Stimulated activated CD8-positive, alpha-beta memory T cell treated with anti-CD3 and anti-CD28 coated beads, Interleukin-7, amount 100 ng/mL, for 48 hours (primary cell): ENCODE results near the gene FAM83F.

ENCODE experiments used
- DNase-seq, 2 donors: peaks; one replicate each; pipeline ENCODE4 v3.0.0-alpha.2; 2020; ENCODE audit warnings: low read depth in 1 of 2; ENCODE audit errors: extremely low read depth in 1 of 2

Gene FAM83F

DNA sequence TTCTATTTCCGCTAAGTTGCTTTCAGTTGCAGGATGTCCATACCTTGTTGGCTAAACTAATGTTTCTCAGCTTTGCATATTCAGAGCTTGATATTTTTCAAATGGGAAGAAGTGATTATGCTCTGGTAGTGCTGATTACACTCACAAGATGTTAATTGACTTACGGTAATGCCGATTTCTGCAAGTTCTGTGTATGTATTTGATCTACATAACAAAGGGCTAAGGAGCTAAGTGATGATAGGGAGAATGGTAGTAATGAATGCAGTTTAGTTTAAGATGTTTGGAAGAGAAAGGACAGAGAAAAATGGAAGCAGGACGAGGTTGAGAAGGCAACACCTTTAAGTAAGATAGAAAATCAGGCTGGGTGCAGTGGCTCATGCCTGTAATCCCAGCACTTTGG is 61.4 kb downstream of the FAM83F start:
- no peak for DNase-seq

DNA sequence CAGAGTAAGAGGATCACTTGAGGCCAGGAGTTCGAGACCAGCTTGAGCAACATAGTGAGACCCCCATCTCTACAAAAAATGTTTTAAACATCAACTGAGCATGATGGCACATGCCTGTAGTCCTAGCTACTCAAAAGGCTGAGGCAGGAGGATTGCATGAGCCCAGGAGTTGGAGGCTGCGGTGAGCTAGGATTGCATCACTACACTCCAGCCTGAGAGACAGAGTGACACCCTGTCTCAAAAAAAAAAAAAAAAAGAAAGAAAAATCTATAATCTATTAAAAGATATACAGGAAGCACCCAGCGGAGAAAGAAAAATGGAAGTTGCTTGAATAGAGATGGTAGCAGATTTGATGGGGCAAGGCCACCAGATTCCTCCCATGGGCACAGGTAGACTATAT is 61.8 kb downstream of the FAM83F start:
- DNase-seq: no peak

DNA sequence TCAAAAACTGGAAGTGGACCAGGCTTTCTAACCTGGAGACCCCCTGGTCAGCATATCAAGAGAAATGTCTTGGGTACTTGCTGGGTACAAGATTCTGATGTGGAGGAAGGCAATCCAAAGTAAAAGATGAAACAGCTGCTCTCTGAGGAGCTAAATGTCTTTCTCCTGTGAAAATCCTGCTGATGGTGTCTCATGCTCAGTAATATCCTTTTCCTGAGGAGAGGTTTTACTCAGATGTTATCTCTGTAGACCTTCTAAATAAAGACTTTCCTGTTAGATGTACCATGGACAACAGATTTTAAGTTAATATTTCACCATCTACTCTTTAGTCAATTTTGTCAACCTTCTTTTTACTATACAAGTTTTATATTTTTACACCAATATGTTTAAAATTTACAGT is 62.9 kb downstream of the FAM83F start:
- no peak for DNase-seq

DNA sequence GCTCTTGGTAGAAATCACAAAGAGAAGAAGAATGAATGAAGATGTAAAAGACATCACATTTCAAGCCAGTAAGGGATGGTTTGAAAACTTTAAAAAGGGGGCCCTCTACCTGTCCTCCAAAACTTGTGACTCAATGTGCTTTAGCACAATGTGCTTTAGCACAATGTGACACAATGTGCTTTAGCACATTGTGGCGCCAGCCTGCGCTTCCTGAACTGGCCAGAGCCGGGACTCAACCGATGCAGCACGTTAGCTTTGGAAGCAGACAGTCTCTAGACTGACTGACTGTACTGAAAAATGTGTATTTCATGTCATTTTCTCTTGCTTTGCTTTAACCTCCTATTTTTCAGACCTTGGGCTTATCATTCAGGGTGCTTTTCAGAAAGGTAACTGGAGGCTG is 63.5 kb downstream of the FAM83F start:
- no peak for DNase-seq

DNA sequence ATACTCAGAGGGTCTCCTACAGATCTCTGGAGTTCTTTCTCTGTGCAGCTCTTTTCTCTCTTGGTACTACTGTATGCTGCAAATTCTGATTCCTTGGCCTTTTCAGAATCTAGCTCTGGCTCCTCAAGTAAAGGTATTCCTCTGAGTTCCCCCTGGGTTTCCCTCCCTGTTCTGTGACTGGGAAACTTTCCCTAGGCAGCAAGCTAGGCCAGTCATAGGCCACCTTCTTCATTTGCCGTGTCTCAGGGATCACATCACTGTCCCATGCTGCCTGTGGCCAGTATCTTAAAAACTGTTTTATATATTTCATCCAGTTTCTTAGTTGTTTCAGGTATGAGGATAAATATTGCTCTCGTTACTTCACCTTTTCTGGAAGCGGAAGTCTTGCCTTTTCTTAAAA is 71.2 kb downstream of the FAM83F start:
- no peak for DNase-seq

DNA sequence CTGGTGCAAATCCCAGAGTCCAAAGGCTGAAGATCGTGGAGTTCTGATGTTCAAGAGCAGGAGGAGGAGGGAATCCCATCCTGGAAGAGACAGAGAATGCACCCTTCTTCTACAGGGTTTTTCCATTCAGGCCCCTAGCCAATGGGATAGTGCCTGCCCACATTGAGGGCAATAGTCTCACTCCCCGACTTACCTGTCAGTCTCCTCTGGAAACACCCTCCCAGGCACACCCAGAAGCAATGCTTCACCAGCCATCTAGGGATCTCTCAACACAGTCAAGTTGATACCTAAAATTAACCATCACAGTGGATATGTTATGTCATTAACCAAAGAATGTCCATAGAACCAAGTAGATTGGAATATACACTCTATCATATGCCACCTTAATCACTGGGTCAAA is 72.9 kb downstream of the FAM83F start:
- no peak for DNase-seq

DNA sequence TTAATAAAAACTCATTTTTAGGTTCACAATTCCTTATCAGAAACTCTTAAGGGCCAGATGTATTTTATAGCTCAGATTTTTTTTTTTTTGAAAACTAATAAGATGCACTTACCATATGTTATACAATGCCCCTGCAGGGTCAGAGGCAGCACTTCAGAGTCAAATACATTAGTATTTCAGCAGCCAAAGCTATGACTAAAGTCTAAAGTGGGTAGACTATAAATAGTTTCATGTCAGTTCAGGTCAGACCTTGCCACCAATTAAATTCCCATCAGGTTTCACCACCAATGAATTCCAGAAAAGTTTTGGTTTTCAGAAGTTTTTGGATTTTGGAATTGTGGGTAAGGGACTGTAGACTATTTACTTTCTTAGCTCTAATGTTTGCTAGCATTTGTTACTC is 75.9 kb downstream of the FAM83F start:
- DNase-seq: no peak

DNA sequence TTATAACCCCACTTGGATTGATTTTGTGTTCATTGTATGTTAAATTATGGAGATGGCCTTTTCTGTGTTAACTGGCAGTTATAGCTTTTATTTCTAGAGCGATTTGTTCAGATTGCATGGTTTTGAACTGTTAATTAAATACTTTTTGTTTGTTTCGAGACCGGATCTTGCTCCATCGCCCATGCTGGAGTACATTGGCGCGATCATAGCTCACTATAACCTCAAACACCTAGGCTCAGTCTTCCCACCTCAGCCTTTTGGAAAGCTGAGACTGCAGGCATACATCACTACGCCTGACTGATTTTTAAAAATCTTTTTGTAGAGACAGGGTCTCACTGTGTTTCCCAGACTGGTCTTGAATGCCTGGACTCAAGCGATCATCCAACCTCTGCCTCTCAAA is 77.0 kb downstream of the FAM83F start:
- DNase-seq: no peak

- no peak for DNase-seq
These were observed 82.2 kb downstream of the FAM83F start for GRCh38 chr22:40076702-40077645.

- no peak for DNase-seq
These were observed 82.9 kb downstream of the FAM83F start for GRCh38 chr22:40077646-40078016.

DNA sequence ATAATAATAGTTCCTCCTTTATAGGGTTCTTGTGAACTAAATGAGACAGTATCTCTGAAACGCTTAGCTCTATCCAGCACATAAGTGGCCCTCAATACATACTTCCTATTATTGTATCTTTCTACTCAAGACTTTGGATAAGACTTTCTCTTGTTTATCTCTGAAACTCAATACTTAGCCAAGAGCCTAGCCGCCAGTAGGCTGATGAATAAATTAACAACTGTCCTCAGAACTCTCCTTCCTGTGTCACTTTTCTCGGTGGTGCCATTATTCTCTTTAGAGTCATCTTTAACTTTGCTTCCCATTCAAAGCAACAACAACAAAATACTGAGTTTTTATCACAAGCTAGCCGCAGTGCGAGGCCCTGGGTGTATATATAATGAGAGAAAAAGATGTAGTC is 86.9 kb downstream of the FAM83F start:
- DNase-seq: no peak

DNA sequence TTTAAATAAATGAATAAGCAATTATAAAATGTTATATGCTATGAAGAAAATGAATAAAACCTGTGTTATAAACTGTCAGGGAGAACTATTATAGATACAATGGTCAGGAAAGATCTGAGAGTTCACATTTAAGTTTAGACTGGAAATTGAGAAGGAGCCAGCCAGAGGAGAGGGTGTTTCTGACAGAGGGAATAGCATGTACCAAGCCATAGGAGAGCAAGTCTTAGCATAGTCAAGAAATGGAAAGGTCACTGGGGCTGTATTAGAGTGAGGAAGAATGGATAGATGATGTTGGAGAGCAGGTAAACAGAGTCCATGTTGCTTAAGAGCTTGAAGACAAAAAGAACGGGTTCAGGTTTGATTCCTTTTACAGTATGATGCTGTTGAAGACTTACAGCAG is 87.4 kb downstream of the FAM83F start:
- DNase-seq: no peak

- no peak for DNase-seq
These were observed 89.0 kb downstream of the FAM83F start for GRCh38 chr22:40083794-40084193.

- DNase-seq: no peak
These were observed 89.5 kb downstream of the FAM83F start for GRCh38 chr22:40084246-40084645.

DNA sequence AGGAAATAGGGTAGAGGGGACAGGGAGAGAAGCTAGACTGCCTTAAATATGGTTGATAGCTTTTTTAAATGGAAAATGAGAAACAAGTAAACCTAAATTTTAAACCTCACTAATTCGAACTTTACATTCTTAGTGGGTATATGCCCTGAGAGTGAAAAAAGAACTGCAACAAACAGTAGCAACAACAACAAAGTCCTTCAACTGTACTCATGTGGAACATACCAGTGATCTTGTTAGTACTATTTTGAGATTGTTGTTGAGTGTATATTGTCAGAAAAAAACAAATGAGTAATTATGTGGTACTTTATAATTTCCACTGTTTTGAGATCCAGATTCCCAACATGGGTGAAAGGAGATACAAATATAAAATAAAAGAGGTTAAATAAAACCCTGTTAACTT is 94.1 kb downstream of the FAM83F start:
- DNase-seq: no peak
